NT2/D1 (cell line): Measurements from ENCODE around the gene LRP11.

Experiments
- YY1 ChIP-seq: IDR thresholded peaks from 2 replicates; pipeline ENCODE4 v1.6.1; 2011; ENCODE audit not compliant: insufficient read length, insufficient read depth
- ZNF274 ChIP-seq: IDR thresholded peaks from 2 replicates; pipeline ENCODE4 v1.6.1; 2011; ENCODE audit warnings: mild to moderate bottlenecking, low read depth, low read length

DNA sequence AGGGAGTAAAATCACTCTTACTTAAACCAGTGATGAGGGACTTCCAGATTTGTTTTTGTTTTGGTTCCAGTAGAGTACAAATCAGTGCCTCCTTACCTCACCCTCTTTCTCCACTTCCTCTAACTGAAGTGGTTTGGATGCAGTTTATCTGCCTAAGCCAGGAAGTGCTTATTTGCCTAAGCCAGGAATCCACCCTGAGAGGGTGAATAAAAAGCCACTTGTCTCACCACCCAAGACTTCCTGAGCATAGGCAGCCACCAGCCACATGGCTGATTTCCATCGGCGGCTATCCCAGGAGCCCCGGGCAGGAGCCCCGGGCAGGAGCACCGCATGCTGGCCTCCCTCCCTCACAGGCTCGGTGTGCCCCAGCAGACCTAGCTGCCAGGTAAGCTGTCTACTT, 12.0 kb downstream of the LRP11 start:
- no peak for TF ChIP-seq ZNF274
- no peak for TF ChIP-seq YY1
